Smooth muscle cell (in vitro differentiated cells): ENCODE results near the gene TMC2. TPM values are rescaled to one million over a fixed set of nuclear protein-coding genes. Genes with fewer than 3 reads are reported as not detected.

ENCODE experiments used
- DNase-seq: peaks from one replicate; lab custom pipeline; 2025; ENCODE audit not compliant: unreplicated experiment; lab: John Stamatoyannopoulos, UW
- H2AFZ ChIP-seq: fragments of 200-600 bp; sonication (generic); 2 replicates; pipeline ENCODE4 v1.6.0; 2016; ENCODE audit warnings: antibody characterized with exemption, low read depth, mild to moderate bottlenecking
- H3F3A ChIP-seq: fragments of 200-600 bp; sonication (generic); 2 replicates; pipeline ENCODE4 v1.6.0; 2017; ENCODE audit warnings: antibody characterized with exemption, low read depth
- H3K27ac ChIP-seq: fragments of 200-600 bp; sonication (generic); 2 replicates; pipeline ENCODE4 v1.5.1; 2016; ENCODE audit warnings: low read depth, mild to moderate bottlenecking
- H3K27me3 ChIP-seq: fragments of 200-600 bp; sonication (generic); 2 replicates; pipeline ENCODE4 v1.6.1; 2016; ENCODE audit warnings: low read depth, mild to moderate bottlenecking
- H3K36me3 ChIP-seq: fragments of 200-600 bp; sonication (generic); 2 replicates; pipeline ENCODE4 v1.5.1; 2016; ENCODE audit warnings: low read depth
- H3K4me1 ChIP-seq: fragments of 200-600 bp; sonication (generic); 2 replicates; pipeline ENCODE4 v1.5.1; 2016; ENCODE audit warnings: low read depth
- H3K4me2 ChIP-seq: fragments of 200-600 bp; sonication (generic); 2 replicates; pipeline ENCODE4 v1.6.0; 2016; ENCODE audit warnings: mild to moderate bottlenecking
- H3K4me3 ChIP-seq: fragments of 200-600 bp; sonication (generic); 2 replicates; pipeline ENCODE4 v1.5.1; 2016; ENCODE audit warnings: mild to moderate bottlenecking
- H3K79me2 ChIP-seq: fragments of 200-600 bp; sonication (generic); 2 replicates; pipeline ENCODE4 v1.6.0; 2016; ENCODE audit warnings: low read depth, mild to moderate bottlenecking
- H3K9ac ChIP-seq: fragments of 200-600 bp; sonication (generic); 2 replicates; pipeline ENCODE4 v1.6.0; 2016; ENCODE audit warnings: low read depth
- H3K9me3 ChIP-seq: fragments of 200-600 bp; sonication (generic); replicated peaks from 2 replicates; pipeline ENCODE4 v1.5.1; 2016; ENCODE audit warnings: low read depth
- H4K20me1 ChIP-seq: fragments of 200-600 bp; sonication (generic); 2 replicates; pipeline ENCODE4 v1.6.0; 2016; ENCODE audit warnings: low read depth
- CTCF ChIP-seq: fragments of 200-600 bp; sonication (generic); IDR thresholded peaks from 2 replicates; pipeline ENCODE4 v1.5.1; 2017; ENCODE audit warnings: borderline replicate concordance, mild to moderate bottlenecking, antibody characterized with exemption; ENCODE audit not compliant: insufficient read depth, poor library complexity, severe bottlenecking
- WGBS: methylation state at CpG from one replicate; pipeline ENCODE4 v1.1.7; 2016; ENCODE audit warnings: low lambda C conversion rate; 5-methylcytosine and 5-hydroxymethylcytosine counted together
- polyA plus RNA-seq: library from polyadenylated mRNA; unstranded; fragments of >200 nt; fragmentation: Nextera tagmentation; extraction: Ambion mirVana; gene quantifications from 2 replicates; pipeline ENCODE4 v1.2.1, GENCODE V29; 2016
- total RNA-seq: library from RNA; depleted of rRNA; stranded (reverse); fragments of >200 nt; gene quantifications from 2 replicates; pipeline ENCODE4 v1.2.3, GENCODE V29; 2014

TMC2 gene
- total and polyA plus RNA-seq, 2 experiments from 2014 or later, result not detected

GRCh38 chr20:2688041-2688591, 151.7 kb downstream of the TMC2 start:
- no peak overlapping the region for H3K9ac ChIP-seq
- H3K4me3 ChIP-seq, result no peak overlapping the region
- peak; percentile 84 for TF ChIP-seq CTCF
- WGBS, result 12% methylated on average over 18 of the region's 18 CpGs
- no peaks in the 10 kb centered on the region for H3F3A ChIP-seq
- H3K27me3 ChIP-seq, result peaks cover 37% of the 10 kb centered on the region
- no peaks in the 10 kb centered on the region for H3K9me3 ChIP-seq
- H3K4me1 ChIP-seq, result no peaks in the 10 kb centered on the region
- H3K36me3 ChIP-seq, result no peaks in the 10 kb centered on the region
- H3K79me2 ChIP-seq, result no peaks in the 10 kb centered on the region
- H3K4me2 ChIP-seq, result peak overlapping the region; percentile 82
- H4K20me1 ChIP-seq, result no peaks in the 10 kb centered on the region
- DNase-seq, result peak; percentile 35
- peak overlapping the region; percentile 71 for H2AFZ ChIP-seq
- H3K27ac ChIP-seq, result no peak overlapping the region

GRCh38 chr20:2690213-2690612, 153.8 kb downstream of the TMC2 start:
- Histone ChIP-seq H3K4me3 (no peak overlapping the region), H3K9me3 (no peaks in the 10 kb centered on the region), H3K27me3 (peaks cover 46% of the 10 kb centered on the region), H2AFZ (no peak overlapping the region), H3K27ac (no peak overlapping the region), H3K36me3 (no peaks in the 10 kb centered on the region), H3K9ac (no peak overlapping the region), H3K4me2 (no peak overlapping the region), H3K79me2 (no peaks in the 10 kb centered on the region), H3F3A (no peaks in the 10 kb centered on the region), H3K4me1 (peaks cover 7% of the 10 kb centered on the region), H4K20me1 (peaks cover 13% of the 10 kb centered on the region)
- TF ChIP-seq CTCF, result no peak
- no peak for DNase-seq
- 73% methylated on average over 3 of the region's 3 CpGs for WGBS

GRCh38 chr20:2690718-2691117, 154.3 kb downstream of the TMC2 start:
- Histone ChIP-seq H4K20me1 (peaks cover 18% of the 10 kb centered on the region), H3K27me3 (peaks cover 42% of the 10 kb centered on the region), H3K9ac (no peak overlapping the region), H2AFZ (no peak overlapping the region), H3K79me2 (no peaks in the 10 kb centered on the region), H3K4me2 (no peak overlapping the region), H3K4me3 (no peak overlapping the region), H3K36me3 (no peaks in the 10 kb centered on the region), H3F3A (no peaks in the 10 kb centered on the region), H3K9me3 (no peaks in the 10 kb centered on the region), H3K4me1 (peaks cover 8% of the 10 kb centered on the region), H3K27ac (no peak overlapping the region)
- TF ChIP-seq CTCF, result no peak
- WGBS, result 80% methylated on average over 6 of the region's 6 CpGs
- no peak for DNase-seq

GRCh38 chr20:2691127-2691526, 154.8 kb downstream of the TMC2 start:
- H3K27me3 ChIP-seq, result peaks cover 41% of the 10 kb centered on the region
- peaks cover 8% of the 10 kb centered on the region for H3K4me1 ChIP-seq
- no peaks in the 10 kb centered on the region for H3K79me2 ChIP-seq
- H4K20me1 ChIP-seq, result peaks cover 22% of the 10 kb centered on the region
- no peaks in the 10 kb centered on the region for H3K9me3 ChIP-seq
- DNase-seq, result no peak
- H3K36me3 ChIP-seq, result no peaks in the 10 kb centered on the region
- H3F3A ChIP-seq, result no peaks in the 10 kb centered on the region
- TF ChIP-seq CTCF, result no peak
- H3K4me3 ChIP-seq, result no peak overlapping the region
- 97% methylated on average over 8 of the region's 8 CpGs for WGBS
- H3K4me2 ChIP-seq, result no peak overlapping the region
- H3K9ac ChIP-seq, result no peak overlapping the region
- H3K27ac ChIP-seq, result no peak overlapping the region
- no peak overlapping the region for H2AFZ ChIP-seq
